H1 (cell line): ENCODE data around the gene ZNF562. TPM values are rescaled to one million over a fixed set of nuclear protein-coding genes. Genes with fewer than 3 reads are reported as not detected.

Experiments used
- CTCF ChIA-PET: fragments of 300-600 bp; sonication (Branson Sonifier 250); formaldehyde crosslinking; loops from one replicate; lab custom pipeline; 2021; ENCODE audit not compliant: partially characterized antibody; lab: Charles Lee
- POLR2A ChIA-PET: fragments of 300-600 bp; sonication (Branson Sonifier 250); formaldehyde crosslinking; loops from one replicate; lab custom pipeline; 2021; ENCODE audit warnings: inconsistent platforms; ENCODE audit not compliant: partially characterized antibody; lab: Charles Lee
- DNase-seq, 2 experiments: peaks; one replicate each; pipeline versions ENCODE4 v3.0.0 to v3.0.0-alpha.2; 2010 to 2022; ENCODE audit warnings: low spot score in 2 of 2, low read depth in 1 of 2, mixed read lengths in 1 of 2
- FAIRE-seq: peaks from 2 replicates; lab custom pipeline; 2011; peaks lifted over from hg19 to GRCh38; lab: Jason Lieb, UNC
- H2AFZ ChIP-seq: 2 replicates; pipeline ENCODE4 v1.8.1; 2012; ENCODE audit warnings: low read length, inconsistent platforms
- H2AK5ac ChIP-seq: 2 replicates; pipeline ENCODE4 v1.6.1; 2013; ENCODE audit warnings: low read depth, low read length
- H2BK120ac ChIP-seq: replicated peaks from 2 replicates; pipeline ENCODE3; 2013; ENCODE audit warnings: low read depth, low read length, inconsistent platforms
- H2BK12ac ChIP-seq: 2 replicates; pipeline ENCODE4 v1.6.1; 2013; ENCODE audit warnings: low read depth, low read length
- H2BK15ac ChIP-seq: 2 replicates; pipeline ENCODE4 v1.6.1; 2013; ENCODE audit warnings: low read length
- H2BK20ac ChIP-seq: 2 replicates; pipeline ENCODE4 v1.6.1; 2013; ENCODE audit warnings: low read length
- H2BK5ac ChIP-seq: 2 replicates; pipeline ENCODE4 v1.6.1; 2013; ENCODE audit warnings: low read depth, low read length
- H3K14ac ChIP-seq: 2 replicates; pipeline ENCODE4 v1.6.1; 2013; ENCODE audit warnings: inconsistent platforms; ENCODE audit not compliant: insufficient read length
- H3K18ac ChIP-seq: 2 replicates; pipeline ENCODE4 v1.6.1; 2013; ENCODE audit warnings: low read length; ENCODE audit errors: extremely low read depth
- H3K23ac ChIP-seq: 2 replicates; pipeline ENCODE4 v1.6.1; 2013; ENCODE audit warnings: inconsistent platforms; ENCODE audit not compliant: insufficient read length
- H3K23me2 ChIP-seq: 2 replicates; pipeline ENCODE4 v1.6.1; 2013; ENCODE audit warnings: low read depth, low read length
- H3K27ac ChIP-seq: 2 replicates; pipeline ENCODE4 v1.6.1; 2011; ENCODE audit warnings: low read depth, low read length, inconsistent platforms
- H3K27me3 ChIP-seq, 4 experiments: replicated peaks in 1 of 4; 1 replicate in 1 of 4; 2 replicates in 3 of 4; pipeline versions ENCODE4 v1.6.1 to v1.8.1; 2011 to 2013; ENCODE audit warnings: low read length in 3 of 4, mild to moderate bottlenecking in 3 of 4, inconsistent platforms in 2 of 4, mixed read lengths in 2 of 4, moderate library complexity in 1 of 4; ENCODE audit not compliant: control insufficient read depth in 3 of 4, insufficient read depth in 3 of 4; ENCODE audit errors: extremely low read depth in 1 of 4
- H3K36me3 ChIP-seq, 4 experiments: 2 replicates each; pipeline versions ENCODE4 v1.6.1 to v1.8.1; 2011 to 2013; ENCODE audit warnings: mild to moderate bottlenecking in 4 of 4, low read length in 3 of 4, moderate library complexity in 2 of 4, control low read depth in 1 of 4, inconsistent platforms in 1 of 4; ENCODE audit not compliant: insufficient read depth in 4 of 4, control insufficient read depth in 2 of 4
- H3K4ac ChIP-seq: replicated peaks from 2 replicates; pipeline ENCODE3; 2013; ENCODE audit warnings: low read length, low read depth, mixed read lengths, inconsistent platforms; ENCODE audit not compliant: insufficient read length
- H3K4me1 ChIP-seq, 4 experiments: replicated peaks in 1 of 4; 1 replicate in 1 of 4; 2 replicates in 3 of 4; pipeline versions ENCODE4 v1.6.1 to v1.8.1; 2011 to 2013; ENCODE audit warnings: low read length in 3 of 4, inconsistent platforms in 2 of 4, mixed read lengths in 1 of 4; ENCODE audit not compliant: insufficient read depth in 4 of 4, control insufficient read depth in 3 of 4
- H3K4me2 ChIP-seq, 2 experiments: 2 replicates each; pipeline versions ENCODE4 v1.6.1 to v1.8.1; 2011 to 2013; ENCODE audit warnings: low read depth in 2 of 2, low read length in 2 of 2, control low read depth in 1 of 2, inconsistent platforms in 1 of 2, mild to moderate bottlenecking in 1 of 2; ENCODE audit not compliant: insufficient read depth in 1 of 2
- H3K4me3 ChIP-seq, 4 experiments: fragments of 200-600, 300-600 bp in 1 of 4; sonication (generic), shearing (Covaris generic), sonication (Bioruptor Twin) in 1 of 4; 2 replicates each; pipeline versions ENCODE4 v1.5.1 to v1.8.1; 2011 to 2016; ENCODE audit warnings: low read length in 4 of 4, low read depth in 3 of 4, control low read depth in 2 of 4, inconsistent platforms in 2 of 4, mild to moderate bottlenecking in 2 of 4, mixed read lengths in 1 of 4, moderate library complexity in 1 of 4; ENCODE audit not compliant: insufficient read depth in 2 of 4; ENCODE audit errors: extremely low read depth in 1 of 4
- H3K56ac ChIP-seq: replicated peaks from 2 replicates; pipeline ENCODE3; 2013; ENCODE audit warnings: low read depth, mild to moderate bottlenecking, mixed read lengths, low read length, inconsistent platforms; ENCODE audit not compliant: insufficient read length
- H3K79me1 ChIP-seq: 2 replicates; pipeline ENCODE4 v1.6.1; 2013; ENCODE audit warnings: low read depth, low read length, control low read depth
- H3K79me2 ChIP-seq, 2 experiments: 2 replicates each; pipeline versions ENCODE4 v1.6.1 to v1.8.1; 2012 to 2013; ENCODE audit warnings: low read length in 2 of 2, mild to moderate bottlenecking in 2 of 2, inconsistent platforms in 1 of 2; ENCODE audit not compliant: insufficient read depth in 2 of 2, control insufficient read depth in 1 of 2
- H3K9ac ChIP-seq, 4 experiments: replicated peaks in 1 of 4; 1 replicate in 1 of 4; 2 replicates in 3 of 4; pipeline versions ENCODE4 v1.6.1 to v1.8.1; 2011 to 2013; ENCODE audit warnings: low read depth in 3 of 4, low read length in 3 of 4, control low read depth in 2 of 4, mild to moderate bottlenecking in 2 of 4, moderate library complexity in 2 of 4, inconsistent platforms in 1 of 4; ENCODE audit errors: extremely low read depth in 1 of 4
- H3K9me3 ChIP-seq, 2 experiments: 2 replicates each; pipeline versions ENCODE4 v1.6.1 to v1.8.1; 2012 to 2013; ENCODE audit warnings: mild to moderate bottlenecking in 2 of 2, moderate library complexity in 2 of 2, control low read depth in 1 of 2, inconsistent platforms in 1 of 2, low read depth in 1 of 2, low read length in 1 of 2, mixed read lengths in 1 of 2; ENCODE audit not compliant: insufficient read depth in 2 of 2
- H4K20me1 ChIP-seq, 2 experiments: replicated peaks in 1 of 2; 2 replicates each; pipeline versions ENCODE3 to v1.8.1; 2011 to 2013; ENCODE audit warnings: inconsistent platforms in 2 of 2, low read length in 2 of 2, mild to moderate bottlenecking in 1 of 2; ENCODE audit not compliant: insufficient read depth in 2 of 2, control insufficient read depth in 1 of 2
- H4K5ac ChIP-seq: 2 replicates; pipeline ENCODE4 v1.6.1; 2013; ENCODE audit warnings: low read length, low read depth, mixed read lengths, inconsistent platforms; ENCODE audit not compliant: insufficient read length
- H4K8ac ChIP-seq: 2 replicates; pipeline ENCODE4 v1.8.0; 2013; ENCODE audit warnings: mild to moderate bottlenecking, moderate library complexity, low read length, inconsistent platforms; ENCODE audit not compliant: insufficient read depth; ENCODE audit errors: extremely low read depth
- H4K91ac ChIP-seq: replicated peaks from 2 replicates; pipeline ENCODE3; 2013; ENCODE audit warnings: low read length, mixed read lengths, inconsistent platforms; ENCODE audit not compliant: insufficient read length
- CHD1 ChIP-seq: IDR thresholded peaks from 2 replicates; pipeline ENCODE4 v1.6.1; 2012; ENCODE audit warnings: low read depth, low read length, improper control_type of control experiment
- EGR1 ChIP-seq: IDR thresholded peaks from 2 replicates; pipeline ENCODE4 v1.6.1; 2011; ENCODE audit warnings: low read depth, low read length, borderline replicate concordance
- KDM5A ChIP-seq: fragments of 200-600 bp; IDR thresholded peaks from 2 replicates; pipeline ENCODE4 v1.7.1; 2012; ENCODE audit warnings: mild to moderate bottlenecking, low read length, inconsistent platforms, mixed read lengths
- MAFK ChIP-seq: IDR thresholded peaks from 2 replicates; pipeline ENCODE4 v1.6.1; 2012; ENCODE audit warnings: low read depth, mild to moderate bottlenecking, improper control_type of control experiment, low read length
- POLR2AphosphoS5 ChIP-seq: IDR thresholded peaks from 2 replicates; pipeline ENCODE4 v1.6.1; 2011; ENCODE audit warnings: low read depth, low read length
- RAD21 ChIP-seq, 2 experiments: IDR thresholded peaks in 1 of 2; conservative IDR thresholded peaks in 1 of 2; 2 replicates each; pipeline ENCODE4 v1.6.1; 2011; ENCODE audit warnings: low read depth in 2 of 2, low read length in 2 of 2, improper control_type of control experiment in 1 of 2, inconsistent platforms in 1 of 2, mild to moderate bottlenecking in 1 of 2, moderate library complexity in 1 of 2
- SIX5 ChIP-seq: IDR thresholded peaks from 2 replicates; pipeline ENCODE4 v1.6.1; 2011; ENCODE audit warnings: mild to moderate bottlenecking, low read depth, low read length
- SP1 ChIP-seq: IDR thresholded peaks from 2 replicates; pipeline ENCODE4 v1.6.1; 2011; ENCODE audit warnings: low read depth, low read length
- WGBS, 2 experiments: shearing (Covaris generic) in 1 of 2; methylation state at CpG; one replicate each; pipeline versions ENCODE4 v1.1.6 to v1.1.7; 2013 to 2015; ENCODE audit warnings: low lambda C conversion rate in 2 of 2, mixed read lengths in 2 of 2, inconsistent platforms in 1 of 2, low coverage in 1 of 2, missing lambda C conversion rate in 1 of 2; ENCODE audit not compliant: insufficient replicate concordance in 2 of 2, insufficient coverage in 1 of 2, insufficient read length in 1 of 2; ENCODE audit errors: extremely low coverage in 1 of 2, missing lambda C conversion rate in 1 of 2; 5-methylcytosine and 5-hydroxymethylcytosine counted together
- polyA plus RNA-seq, 7 experiments: library from polyadenylated mRNA; depleted of rRNA in 3 of 7; stranded (reverse) in 5 of 7; unstranded in 2 of 7; fragments of >200 nt in 5 of 7; fragments of 200-250 nt in 2 of 7; gene quantifications; 1 replicate in 5 of 7; 2 replicates in 1 of 7; 4 replicates in 1 of 7; pipeline versions ENCODE4 v1.2.1 to v1.2.3, GENCODE V29; 2011 to 2013; ENCODE audit warnings: missing spikeins in 2 of 7, mixed read lengths in 2 of 7
- total RNA-seq: library from RNA; stranded (reverse); fragmentation: NEBNext Ultra II Directional; extraction: Animal tissue kit (Norgen Biotek cat#: 25700); gene quantifications from 2 replicates; pipeline ENCODE4 v1.2.1, GENCODE V29; 2021

The ZNF562 gene
- total and polyA plus RNA-seq, 2 of the 8 experiments (the other 6 are each of a cell fraction or from before 2014, with no cell fraction given): 0.12 to 2.5 TPM

GRCh38 chr19:9673912-9674662, 813 bp downstream of the ZNF562 start:
- H3K56ac ChIP-seq: no peak overlapping the region
- H3K9me3 ChIP-seq: peaks cover 0 to 16% of the 10 kb centered on the region in 2 experiments; a peak in 1 of 4 replicates
- no peak overlapping the region for H2BK15ac ChIP-seq
- ChIA-PET CTCF (no interaction called here), POLR2A (no interaction called here)
- H3K79me1 ChIP-seq: no peaks in the 10 kb centered on the region; the same call in 1 of the 2 replicates
- no peak overlapping the region for H4K91ac ChIP-seq
- H3K23me2 ChIP-seq: no peaks in the 10 kb centered on the region
- no peak overlapping the region; the same call in 1 of the 2 replicates for H3K18ac ChIP-seq
- H2BK5ac ChIP-seq: no peak overlapping the region
- H2BK120ac ChIP-seq: no peak overlapping the region
- H2AFZ ChIP-seq: no peak overlapping the region
- peaks cover 0 to 4% (median 0%) of the 10 kb centered on the region in 4 experiments; a peak in 1 of 8 replicates for H3K36me3 ChIP-seq
- no peak overlapping the region for H3K4ac ChIP-seq
- H3K23ac ChIP-seq: no peak overlapping the region
- H4K5ac ChIP-seq: peak overlapping the region; percentile 33
- FAIRE-seq (no peak), DNase-seq (no peak)
- H3K27me3 ChIP-seq: no peaks in the 10 kb centered on the region
- no peak overlapping the region for H2BK12ac ChIP-seq
- H3K4me1 ChIP-seq: no peaks in the 10 kb centered on the region
- H3K4me3 ChIP-seq: peak overlapping the region in 1 of 4 experiments; percentile 72; a peak in 2 of 8 replicates
- H3K4me2 ChIP-seq: 0 out of 4 replicates have a peak overlapping the region, but pooled peaks of 1 of the 2 experiments have one; percentile 29
- no peaks in the 10 kb centered on the region for H4K20me1 ChIP-seq
- WGBS, 2 experiments: 93% methylated on average over 12 of the region's 13 CpGs; no CpG with 5 or more reads in 1 of the 2 experiments
- H4K8ac ChIP-seq: no peak overlapping the region
- TF ChIP-seq MAFK (no peak), EGR1 (no peak), CHD1 (no peak), POLR2AphosphoS5 (no peak), RAD21 (IDR thresholded peaks at IDR 0.05 in 1 of 2, conservative IDR thresholded peaks at IDR 0.05 in 1 of 2; ENCODE audit: low read depth in 2 of 2, low read length in 2 of 2) (no peak), KDM5A (no peak), SP1 (no peak), SIX5 (no peak)
- no peak overlapping the region for H2AK5ac ChIP-seq
- H2BK20ac ChIP-seq: no peak overlapping the region
- H3K9ac ChIP-seq: no peak overlapping the region; a peak in 1 of 7 replicates
- no peaks in the 10 kb centered on the region for H3K79me2 ChIP-seq
- H3K27ac ChIP-seq: no peak overlapping the region
- H3K14ac ChIP-seq: no peak overlapping the region
